Measurements from ENCODE around the gene CELA2A.
A peak's percentile ranks its signal among the peaks of the same experiment; 100 is the strongest.
"Not testable (repeated sequence)": the region's sequence is repeated elsewhere in the genome, so short reads cannot be mapped to it uniquely, and the experiment has no call there.

The CELA2A gene

GRCh38 chr1:15501208-15502032, 44.9 kb downstream of the CELA2A start:
- DNase-seq = peak; percentile 42

DNA sequence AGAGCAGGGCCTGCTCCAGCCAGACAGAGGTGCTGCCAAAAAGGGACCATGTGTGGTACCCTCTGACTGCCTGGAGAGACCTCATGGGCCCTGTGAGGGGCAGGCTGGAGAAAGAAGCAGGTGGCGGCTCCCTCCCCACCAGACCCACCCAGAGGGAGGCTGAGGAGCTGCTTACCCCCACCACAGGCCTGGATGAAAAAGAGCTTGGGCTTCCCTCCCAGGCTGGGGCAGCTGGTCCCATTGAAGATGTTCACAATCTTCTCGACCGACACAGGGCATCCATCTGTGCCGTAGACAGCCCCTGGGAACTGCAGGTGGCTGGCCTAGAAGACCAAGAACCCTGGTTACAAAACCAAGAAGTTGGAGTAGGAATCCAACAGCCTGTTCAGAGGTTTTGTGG, 47.9 kb downstream of the CELA2A start:
- DNase-seq = no peak

- DNase-seq = no peak
These were observed 50.3 kb downstream of the CELA2A start for GRCh38 chr1:15506831-15507230.

DNA sequence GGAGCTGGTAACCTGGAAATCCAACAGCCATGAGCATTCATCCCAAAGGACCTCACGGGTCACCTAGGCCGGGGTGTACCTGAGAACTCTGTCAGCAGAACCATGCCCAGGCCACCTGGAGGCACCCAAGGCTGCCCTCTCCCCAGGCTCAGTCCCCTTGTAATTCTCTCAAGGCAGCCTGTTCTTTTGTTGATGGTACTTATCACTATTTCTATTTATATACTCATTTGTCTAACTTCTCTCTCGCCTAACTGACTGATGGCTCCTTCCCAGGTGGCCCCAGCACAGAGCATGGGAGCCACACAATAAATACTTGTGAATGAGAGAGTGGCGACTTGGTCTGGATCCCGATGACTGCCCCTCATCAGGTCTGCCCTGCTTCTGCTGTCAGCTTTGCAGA, 50.7 kb downstream of the CELA2A start:
- no peak for DNase-seq

DNA sequence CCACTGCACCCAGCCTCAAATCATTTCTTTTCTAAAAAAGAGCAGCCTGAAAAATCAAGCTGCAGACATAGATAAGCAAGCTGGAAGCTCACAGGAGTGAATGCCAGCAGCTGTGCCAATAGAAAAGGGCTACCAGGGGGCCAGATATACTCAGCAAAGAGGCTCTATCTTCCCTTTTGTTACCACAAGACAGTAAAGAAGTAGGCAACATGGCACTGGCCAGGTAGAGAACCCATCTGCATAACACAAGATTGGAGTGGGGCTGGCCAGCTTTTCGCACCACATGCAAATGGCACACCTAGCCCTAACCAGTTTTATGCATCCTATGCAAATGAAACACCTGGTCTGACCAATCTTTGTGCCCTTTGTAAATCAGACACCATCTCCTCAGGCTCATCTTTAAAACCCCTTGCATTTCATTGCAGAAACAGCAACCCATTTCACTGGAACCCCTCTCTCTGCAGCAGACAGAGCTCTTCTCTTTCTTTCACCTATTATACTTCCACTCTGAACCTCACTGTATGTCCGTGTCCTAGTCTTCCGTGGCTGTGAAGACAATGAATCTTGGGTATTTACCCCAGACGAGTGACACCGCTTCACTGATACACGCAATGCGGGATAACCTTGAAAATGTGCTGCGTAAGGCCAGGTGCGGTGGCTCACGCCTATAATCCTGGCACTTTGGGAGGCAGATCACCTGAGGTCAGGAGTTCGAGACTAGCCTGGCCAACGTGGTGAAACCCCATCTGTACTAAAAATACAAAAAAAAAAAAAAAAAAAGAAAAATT, 52.4 kb downstream of the CELA2A start:
- DNase-seq = no peak

DNA sequence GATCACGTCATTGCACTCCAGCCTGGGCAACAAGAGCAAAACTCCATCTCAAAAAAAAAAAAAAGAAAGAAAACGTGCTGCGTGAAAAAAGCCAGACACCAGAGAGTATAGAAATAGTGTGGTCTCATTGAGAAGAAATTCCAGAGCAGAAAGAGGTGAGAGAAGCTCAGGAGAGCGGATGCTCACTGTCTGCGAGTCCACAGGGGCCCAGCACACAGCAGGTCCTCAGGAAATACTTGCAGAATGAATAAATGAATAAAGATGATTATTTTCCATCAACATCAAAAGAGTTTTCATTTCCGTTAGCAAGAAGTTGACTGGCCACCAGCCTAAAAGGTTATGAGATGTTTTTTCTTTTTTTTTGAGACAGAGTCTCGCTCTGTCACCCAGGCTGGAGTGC, 53.1 kb downstream of the CELA2A start:
- DNase-seq = no peak

- DNase-seq = no peak
These were observed 54.3 kb downstream of the CELA2A start for GRCh38 chr1:15510611-15511405.

- DNase-seq = no peak
These were observed 56.7 kb downstream of the CELA2A start for GRCh38 chr1:15513192-15513591.

DNA sequence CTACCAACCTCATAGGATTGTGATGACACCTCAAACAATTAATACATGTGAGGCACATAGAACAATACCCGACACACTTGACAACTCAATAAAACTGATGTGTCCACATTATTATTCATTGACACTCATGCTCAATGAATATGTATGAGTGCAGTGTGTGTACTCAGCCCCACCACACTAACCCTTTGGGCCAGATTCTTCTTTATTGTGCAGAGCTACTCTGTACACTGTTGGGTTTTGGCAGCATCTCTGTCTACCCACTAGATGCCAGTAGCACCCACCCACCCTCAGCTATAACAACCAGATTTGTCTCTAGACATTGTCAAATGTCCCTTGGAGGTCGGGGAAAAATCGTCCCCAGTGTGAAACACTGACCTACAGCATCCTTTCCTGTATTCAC, 57.4 kb downstream of the CELA2A start:
- no peak for DNase-seq

DNA sequence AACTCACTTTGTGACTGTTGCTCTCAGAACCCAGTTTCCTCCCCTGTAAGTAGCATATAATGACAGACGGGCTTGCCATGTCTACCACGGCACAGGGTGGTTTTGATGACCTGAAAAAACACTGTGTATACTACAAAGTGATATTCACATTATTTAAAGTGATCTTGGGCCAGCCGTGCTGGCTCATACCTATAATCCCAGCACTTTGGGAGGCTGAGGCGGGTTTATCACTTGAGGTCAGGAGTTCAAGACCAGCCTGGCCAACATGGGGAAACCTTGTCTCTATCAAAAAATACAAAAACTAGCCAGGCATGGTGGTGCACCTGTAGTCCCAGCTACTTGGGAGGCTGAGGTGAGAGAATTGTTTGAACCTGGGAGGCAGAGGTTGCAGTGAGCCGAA, 58.0 kb downstream of the CELA2A start:
- not testable (repeated sequence) for DNase-seq

DNA sequence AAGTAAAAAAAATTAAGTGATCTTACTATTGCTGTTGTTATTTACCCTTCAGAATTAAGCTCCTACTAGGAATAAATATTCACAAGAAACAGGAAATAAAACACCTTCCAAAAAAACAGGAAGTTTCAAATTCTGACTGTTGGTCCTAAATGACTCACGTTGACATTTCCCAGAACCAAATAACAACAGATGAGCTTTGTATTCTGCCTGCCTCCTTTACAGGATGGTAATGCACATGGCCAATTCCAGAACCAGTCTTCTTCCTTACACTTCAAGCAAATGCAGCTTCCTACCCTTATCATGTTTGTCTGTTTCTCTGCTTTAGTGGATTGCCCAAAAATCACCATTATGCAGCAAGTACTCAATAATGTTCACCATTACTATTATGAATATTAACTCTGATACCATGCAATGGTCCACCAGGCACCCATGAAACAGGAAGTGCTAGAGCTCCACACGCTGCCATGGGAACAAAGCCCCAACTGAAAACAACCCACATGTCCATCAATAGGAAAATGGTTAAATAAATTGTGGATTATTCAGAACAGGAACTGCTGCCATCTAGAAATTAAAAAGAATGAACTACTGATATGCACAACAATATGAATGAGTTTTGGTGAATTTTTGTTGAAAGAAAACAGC, 58.6 kb downstream of the CELA2A start:
- no peak for DNase-seq

GRCh38 chr1:15519625-15520024, 63.1 kb downstream of the CELA2A start:
- DNase-seq = no peak

DNA sequence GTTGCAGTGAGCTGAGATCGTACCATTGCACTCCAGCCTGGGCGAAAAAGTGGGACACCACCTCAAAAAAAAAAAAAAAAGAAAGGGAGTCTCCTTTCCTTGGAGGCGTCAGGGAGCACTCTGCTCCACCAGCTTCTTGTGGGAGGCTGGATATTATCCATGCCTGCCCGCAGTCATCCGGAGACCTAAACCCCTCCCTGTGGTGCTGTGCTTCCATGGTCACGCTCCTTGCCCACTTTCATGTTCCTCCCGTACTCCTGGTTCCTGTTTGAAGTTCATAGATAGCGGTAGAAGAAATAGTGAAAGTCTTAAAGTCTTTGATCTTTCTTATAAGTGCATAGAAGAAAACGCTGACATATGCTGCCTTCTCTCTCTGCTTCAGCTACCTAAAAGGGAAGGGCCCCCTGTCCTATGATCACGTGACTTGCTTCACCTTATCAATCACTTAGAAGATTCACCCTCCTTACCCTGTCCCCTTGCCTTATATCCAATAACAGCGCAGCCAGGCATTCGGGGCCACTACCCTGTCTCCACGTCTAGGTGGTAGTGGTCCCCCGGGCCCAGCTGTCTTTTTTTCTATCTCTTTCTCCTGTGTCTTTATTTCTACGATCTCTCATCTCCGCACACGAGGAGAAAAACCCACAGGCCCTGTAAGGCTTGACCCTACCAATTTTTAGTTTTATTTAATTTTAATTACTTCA, 64.8 kb downstream of the CELA2A start:
- DNase-seq = not testable (repeated sequence)
